Thoracic aorta (tissue), 2 donors: Measurements from ENCODE around the gene GPBAR1. TPM values are rescaled to one million over a fixed set of nuclear protein-coding genes. Genes with fewer than 3 reads are reported as not detected.
A peak's percentile ranks its signal among the peaks of the same experiment; 100 is the strongest.

ENCODE experiments used
- ATAC-seq: fragments of 150-250 bp; one replicate; pipeline ENCODE4 v1.8.0; 2017; ENCODE audit warnings: low read depth; ENCODE audit not compliant: insufficient number of reproducible peaks, low FRiP score
- DNase-seq: peaks from one replicate; pipeline ENCODE4 v3.0.0-alpha.2; 2020; ENCODE audit warnings: low spot score
- H3K27ac ChIP-seq, 2 donors: fragments of 200-600 bp; sonication (generic); 1 replicate in 1 of 2; 2 replicates in 1 of 2; pipeline ENCODE4 v1.5.1; 2016; ENCODE audit warnings: mild to moderate bottlenecking in 2 of 2, moderate library complexity in 2 of 2
- H3K27me3 ChIP-seq: fragments of 200-600 bp; sonication (generic); replicated peaks from 2 replicates; pipeline ENCODE4 v1.6.0; 2016; ENCODE audit warnings: mild to moderate bottlenecking; ENCODE audit not compliant: insufficient read depth
- H3K36me3 ChIP-seq: fragments of 200-600 bp; sonication (generic); one replicate; pipeline ENCODE4 v1.5.1; 2016
- H3K4me1 ChIP-seq, 2 donors: fragments of 200-600 bp; sonication (generic); 1 replicate in 1 of 2; 2 replicates in 1 of 2; pipeline versions ENCODE4 v1.5.1 to v1.6.0; 2016; ENCODE audit warnings: low read depth in 2 of 2, mild to moderate bottlenecking in 1 of 2; ENCODE audit not compliant: control insufficient read depth in 1 of 2
- H3K4me3 ChIP-seq: fragments of 200-600 bp; sonication (generic); 2 replicates; pipeline ENCODE4 v1.5.1; 2016; ENCODE audit warnings: mild to moderate bottlenecking
- H3K9me3 ChIP-seq: fragments of 200-600 bp; sonication (generic); 2 replicates; pipeline ENCODE4 v1.5.1; 2016
- CTCF ChIP-seq: fragments of 200-600 bp; sonication (generic); IDR thresholded peaks from one replicate; pipeline ENCODE4 v1.5.1; 2019; ENCODE audit warnings: antibody characterized with exemption
- total RNA-seq, 2 donors: library from RNA; depleted of rRNA; stranded (reverse); fragments of >200 nt; gene quantifications; one replicate each; pipeline versions ENCODE4 v1.1.0 to v1.2.3, GENCODE V29; 2016

Gene GPBAR1
- total RNA-seq, 2 donors from 2014 or later, result 3.5 to 4.2 TPM

DNA sequence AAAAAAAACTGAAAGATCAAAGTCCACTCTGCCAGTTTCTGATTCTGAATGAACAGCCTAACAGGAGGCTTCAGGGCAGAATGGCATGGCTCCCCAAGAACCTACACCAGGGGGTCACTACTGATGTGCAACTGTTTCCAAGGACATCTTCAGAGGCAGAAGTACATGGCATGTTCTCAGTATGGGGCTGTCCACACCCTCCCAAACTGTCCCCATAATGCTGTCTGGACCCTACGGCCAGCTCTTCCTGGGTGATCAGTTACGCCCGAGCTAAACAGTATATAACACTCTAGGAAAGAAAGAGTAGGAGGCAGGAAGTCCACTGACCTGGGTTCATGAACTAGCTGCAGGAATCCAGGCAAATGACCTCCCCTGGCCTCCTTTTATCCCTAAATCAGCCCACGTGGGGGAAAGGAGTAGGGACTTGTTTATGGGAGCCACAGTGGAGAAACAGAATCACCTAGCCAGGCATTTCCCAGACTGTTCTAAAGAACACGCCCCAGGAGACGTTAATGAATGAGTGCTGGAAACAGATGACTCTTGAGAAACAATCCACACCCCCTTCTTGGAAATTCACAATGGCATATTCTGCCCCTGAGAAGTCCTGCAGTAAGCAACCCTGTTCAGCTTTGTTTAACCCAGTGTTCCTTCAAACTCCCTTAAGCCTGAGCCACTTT is 29.0 kb downstream of the GPBAR1 start:
- Histone ChIP-seq H3K36me3 (no peaks in the 10 kb centered on the region), H3K27me3 (no peaks in the 10 kb centered on the region), H3K4me1 (peaks cover 57 to 83% of the 10 kb centered on the region in 2 donors), H3K27ac (peak overlapping the region; percentile 96 to 99), H3K4me3 (peak overlapping the region; percentile 94), H3K9me3 (no peaks in the 10 kb centered on the region)
- DNase-seq (no peak), ATAC-seq (no peak)
- no peak for TF ChIP-seq CTCF

- H3K27ac ChIP-seq, result peak overlapping the region; percentile 96 to 99
- no peaks in the 10 kb centered on the region for H3K27me3 ChIP-seq
- H3K36me3 ChIP-seq, result no peaks in the 10 kb centered on the region
- no peaks in the 10 kb centered on the region for H3K9me3 ChIP-seq
- peaks cover 56 to 83% of the 10 kb centered on the region in 2 donors for H3K4me1 ChIP-seq
- H3K4me3 ChIP-seq, result peak overlapping the region; percentile 94
- no peak for ATAC-seq
- DNase-seq, result no peak
- TF ChIP-seq CTCF, result no peak
Measured at GRCh38 chr2:218290316-218291261, 29.8 kb downstream of the GPBAR1 start.

DNA sequence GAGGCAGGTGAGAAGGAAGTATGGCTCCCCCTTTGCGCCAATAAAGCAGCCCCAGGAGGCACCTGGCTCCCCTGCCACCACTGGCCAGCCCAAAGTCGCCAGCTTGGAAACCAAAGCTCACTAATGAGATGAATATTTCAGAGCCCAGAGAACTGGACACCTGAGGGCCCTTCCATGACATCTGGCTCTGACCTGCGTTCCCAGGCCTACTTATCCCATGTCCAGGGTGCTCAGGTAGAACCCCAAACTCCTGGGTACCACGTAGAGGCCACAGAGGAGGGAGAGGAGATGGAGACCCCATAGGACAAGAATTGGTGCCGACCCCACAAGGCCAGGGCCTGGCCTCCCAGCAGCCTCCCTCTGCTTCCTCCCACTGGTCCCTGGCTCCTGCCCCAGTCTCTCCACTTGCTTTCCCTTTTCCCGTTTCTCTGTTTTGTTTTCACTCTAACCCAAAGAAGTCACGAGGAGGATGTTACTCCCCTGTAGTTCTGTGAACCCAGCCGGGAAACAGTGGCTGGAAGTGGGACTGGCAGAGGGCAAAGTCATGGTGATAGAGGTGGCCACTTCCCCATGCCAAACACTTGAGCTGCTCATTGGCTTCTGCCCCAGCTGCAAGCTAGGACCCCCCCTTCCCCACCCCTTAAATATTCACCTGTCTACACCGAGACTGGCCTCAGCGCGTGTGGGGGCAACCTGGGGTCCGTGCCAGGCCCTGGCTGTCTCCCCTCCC is 30.7 kb downstream of the GPBAR1 start:
- no peak for TF ChIP-seq CTCF
- Histone ChIP-seq H3K9me3 (no peaks in the 10 kb centered on the region), H3K27ac (peak overlapping the region; percentile 96 to 99), H3K27me3 (no peaks in the 10 kb centered on the region), H3K36me3 (no peaks in the 10 kb centered on the region), H3K4me3 (peak overlapping the region; percentile 94), H3K4me1 (peaks cover 54 to 83% of the 10 kb centered on the region in 2 donors)
- ATAC-seq, result no peak
- DNase-seq, result no peak

- no peaks in the 10 kb centered on the region for H3K27me3 ChIP-seq
- H3K4me1 ChIP-seq, result peaks cover 62 to 89% of the 10 kb centered on the region in 2 donors
- no peaks in the 10 kb centered on the region for H3K36me3 ChIP-seq
- ATAC-seq, result peak; percentile 46
- H3K27ac ChIP-seq, result peak within 1 kb of the TSS; percentile 96 to 99
- H3K4me3 ChIP-seq, result peak within 1 kb of the TSS; percentile 94
- TF ChIP-seq CTCF, result peak; percentile 78
- no peaks in the 10 kb centered on the region for H3K9me3 ChIP-seq
- DNase-seq, result no peak
Measured at GRCh38 chr2:218292048-218293014, 31.5 kb downstream of the GPBAR1 start, which contains the start of gene TMBIM1. TSS of gene TMBIM1 (minus strand) at chr2:218292503. CDS start at chr2:218282141, 10,362 bp downstream.
